DND-41 (cell line): ENCODE results near the gene FCHO2.

Experiments
- ATAC-seq: fragments of 200-7000 bp; cut with Tn5 transposase; 3 replicates; pipeline ENCODE4 v1.9.1; 2021; ENCODE audit warnings: low read depth; ENCODE audit not compliant: insufficient read depth
- DNase-seq: peaks from one replicate; pipeline ENCODE4 v3.0.0-alpha.2; 2020
- H2AFZ ChIP-seq: 2 replicates; pipeline ENCODE4 v1.6.0; 2012; ENCODE audit warnings: low read depth, low read length
- H3K27ac ChIP-seq: 2 replicates; pipeline ENCODE4 v1.5.1; 2012; ENCODE audit warnings: low read length, inconsistent platforms
- H3K27me3 ChIP-seq: fragments of 200-600 bp; sonication (generic); 2 replicates; pipeline ENCODE4 v1.6.0; 2012; ENCODE audit warnings: low read length, mild to moderate bottlenecking, inconsistent platforms; ENCODE audit not compliant: insufficient read depth, poor library complexity
- H3K36me3 ChIP-seq: 2 replicates; pipeline ENCODE4 v1.5.1; 2012; ENCODE audit warnings: low read length, inconsistent platforms; ENCODE audit not compliant: insufficient read depth
- H3K4me1 ChIP-seq: 2 replicates; pipeline ENCODE4 v1.5.1; 2012; ENCODE audit warnings: mild to moderate bottlenecking, low read length; ENCODE audit not compliant: insufficient read depth
- H3K4me2 ChIP-seq: 2 replicates; pipeline ENCODE4 v1.6.0; 2012; ENCODE audit warnings: mild to moderate bottlenecking, moderate library complexity, low read length, inconsistent platforms; ENCODE audit not compliant: insufficient read depth
- H3K4me3 ChIP-seq, 2 experiments: fragments of 200-600 bp in 1 of 2; shearing (Covaris generic) in 1 of 2; 2 replicates each; pipeline ENCODE4 v1.5.1; 2012 to 2016; ENCODE audit warnings: inconsistent platforms in 2 of 2, low read length in 2 of 2, mild to moderate bottlenecking in 2 of 2, low read depth in 1 of 2, moderate library complexity in 1 of 2
- H3K79me2 ChIP-seq: 2 replicates; pipeline ENCODE4 v1.6.0; 2012; ENCODE audit warnings: low read length, inconsistent platforms; ENCODE audit not compliant: insufficient read depth
- H3K9ac ChIP-seq: 2 replicates; pipeline ENCODE4 v1.6.0; 2012; ENCODE audit warnings: low read depth, mild to moderate bottlenecking, inconsistent platforms, low read length, moderate library complexity
- H3K9me3 ChIP-seq: 2 replicates; pipeline ENCODE4 v1.5.1; 2012; ENCODE audit warnings: low read length, moderate library complexity, mild to moderate bottlenecking, inconsistent platforms; ENCODE audit not compliant: insufficient read depth, severe bottlenecking
- H4K20me1 ChIP-seq: 2 replicates; pipeline ENCODE4 v1.6.0; 2012; ENCODE audit warnings: low read length; ENCODE audit not compliant: insufficient read depth
- CTCF ChIP-seq: IDR thresholded peaks from 2 replicates; pipeline ENCODE4 v1.5.1; 2012; ENCODE audit warnings: borderline replicate concordance, low read length, moderate library complexity, mild to moderate bottlenecking; ENCODE audit not compliant: poor library complexity, severe bottlenecking; ENCODE audit errors: extremely low read depth
- EZH2 ChIP-seq: IDR thresholded peaks from 3 replicates; pipeline ENCODE4 v1.6.1; 2012; ENCODE audit warnings: borderline replicate concordance, low read depth, mild to moderate bottlenecking, moderate library complexity, low read length, inconsistent platforms; ENCODE audit not compliant: severe bottlenecking

FCHO2 gene

DNA sequence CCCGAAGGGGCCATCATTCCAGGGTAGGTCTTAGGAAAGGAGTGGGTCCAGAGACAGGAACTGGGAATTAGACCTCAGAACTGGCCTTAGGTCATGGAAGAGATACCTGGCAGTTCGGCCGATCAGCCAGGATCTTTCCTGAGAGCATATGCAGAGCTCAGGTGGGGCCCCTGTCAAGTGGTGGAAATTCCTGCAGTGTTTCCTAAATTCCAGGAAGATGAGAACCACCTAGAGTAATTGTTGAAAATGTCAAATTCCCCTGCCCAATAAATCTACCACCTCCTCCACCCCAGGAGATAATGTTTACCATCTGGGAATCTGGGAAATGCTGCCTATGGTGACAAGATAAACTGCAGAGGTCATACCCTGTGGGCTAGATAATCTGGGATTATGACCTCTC is 179.2 kb downstream of the FCHO2 start:
- no peaks in the 10 kb centered on the region for H3K4me1 ChIP-seq
- no peaks in the 10 kb centered on the region for H3K9me3 ChIP-seq
- H3K27ac ChIP-seq, result no peak overlapping the region
- ATAC-seq (no peak), DNase-seq (no peak)
- H3K4me2 ChIP-seq, result no peak overlapping the region
- peaks cover 10% of the 10 kb centered on the region for H3K27me3 ChIP-seq
- H2AFZ ChIP-seq, result no peak overlapping the region
- no peaks in the 10 kb centered on the region for H3K36me3 ChIP-seq
- no peaks in the 10 kb centered on the region for H3K79me2 ChIP-seq
- no peak overlapping the region for H3K9ac ChIP-seq
- no peak overlapping the region for H3K4me3 ChIP-seq
- no peak for TF ChIP-seq EZH2
- no peak for TF ChIP-seq CTCF
- 0 out of 2 replicates have a peak, but pooled peaks cover 5% of the 10 kb centered on the region for H4K20me1 ChIP-seq

DNA sequence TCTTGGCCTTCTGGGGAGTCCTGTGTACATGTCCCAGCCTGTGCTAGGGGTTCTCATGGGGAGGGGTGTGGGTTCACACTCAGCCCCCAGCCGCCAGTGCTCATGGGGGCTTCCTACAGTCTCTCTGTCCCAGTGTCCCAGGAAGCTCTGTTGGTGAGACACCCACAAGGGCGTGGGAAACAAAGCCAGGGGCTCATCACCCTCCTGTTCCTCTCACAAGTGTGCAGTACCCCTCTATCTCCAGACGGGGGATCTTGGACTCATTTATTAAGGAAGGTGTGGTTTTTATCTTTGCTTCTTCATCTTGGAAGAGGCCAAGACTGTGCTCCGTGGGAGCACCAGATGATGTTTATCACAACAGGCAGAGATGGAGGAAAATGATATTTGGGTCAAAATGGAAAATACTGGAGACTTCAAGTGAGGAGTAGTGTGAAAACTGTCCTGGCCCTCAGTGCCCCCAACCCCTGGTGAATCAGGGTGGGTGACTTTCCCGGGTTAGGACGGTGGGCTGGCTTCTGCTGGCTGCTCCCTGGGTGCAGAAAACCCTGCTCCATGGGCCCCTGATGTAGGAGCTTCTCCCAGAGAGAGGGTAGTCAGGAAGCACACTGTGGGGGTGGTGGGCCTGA is 179.7 kb downstream of the FCHO2 start:
- no peak overlapping the region for H3K9ac ChIP-seq
- H3K27ac ChIP-seq, result no peak overlapping the region
- no peak overlapping the region for H2AFZ ChIP-seq
- H4K20me1 ChIP-seq, result no peaks in the 10 kb centered on the region
- TF ChIP-seq CTCF (peak; percentile 58), EZH2 (no peak)
- H3K4me1 ChIP-seq, result no peaks in the 10 kb centered on the region
- no peak overlapping the region for H3K4me2 ChIP-seq
- DNase-seq, result peak; percentile 24
- no peaks in the 10 kb centered on the region for H3K9me3 ChIP-seq
- peaks cover 5% of the 10 kb centered on the region for H3K27me3 ChIP-seq
- H3K4me3 ChIP-seq, result no peak overlapping the region
- ATAC-seq, result peak; percentile 76; the same call in 2 of the 3 replicates
- H3K79me2 ChIP-seq, result no peaks in the 10 kb centered on the region
- H3K36me3 ChIP-seq, result no peaks in the 10 kb centered on the region

DNA sequence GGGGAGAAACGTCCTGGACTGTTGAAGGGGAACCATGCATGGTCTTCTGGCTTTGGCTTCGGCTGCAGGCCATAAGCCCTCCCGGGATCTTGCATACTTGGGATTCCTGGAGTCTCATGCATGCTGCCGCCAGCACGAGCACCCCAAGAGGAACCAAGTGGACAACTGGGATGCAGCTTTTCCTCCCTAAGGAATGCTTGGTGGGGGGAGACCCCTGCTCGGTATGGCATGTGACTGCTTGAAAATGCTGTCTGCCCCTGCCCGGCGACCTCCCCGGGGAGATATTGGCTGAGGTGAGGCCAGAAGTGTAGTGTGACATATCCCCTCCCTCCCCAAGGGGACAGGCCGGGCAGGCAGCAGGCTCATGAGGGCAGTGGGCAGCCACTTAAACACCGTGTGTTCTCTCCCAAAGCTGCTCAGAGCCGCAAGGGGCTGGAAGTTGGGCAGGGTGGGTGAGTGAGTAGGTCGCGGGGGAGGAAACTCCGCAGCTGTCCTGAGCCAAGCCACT is 180.3 kb downstream of the FCHO2 start:
- H3K27ac ChIP-seq, result no peak overlapping the region
- peaks cover 5% of the 10 kb centered on the region for H3K27me3 ChIP-seq
- no peaks in the 10 kb centered on the region for H3K36me3 ChIP-seq
- H3K4me2 ChIP-seq, result no peak overlapping the region
- no peaks in the 10 kb centered on the region for H3K4me1 ChIP-seq
- no peak overlapping the region for H3K4me3 ChIP-seq
- TF ChIP-seq CTCF (no peak), EZH2 (no peak)
- no peaks in the 10 kb centered on the region for H4K20me1 ChIP-seq
- H3K9ac ChIP-seq, result no peak overlapping the region
- ATAC-seq, result no peak
- H2AFZ ChIP-seq, result no peak overlapping the region
- no peaks in the 10 kb centered on the region for H3K9me3 ChIP-seq
- H3K79me2 ChIP-seq, result no peaks in the 10 kb centered on the region
- DNase-seq, result no peak
